Measurements from ENCODE around the gene DENND2D. TPM values are rescaled to one million over a fixed set of nuclear protein-coding genes. Genes with fewer than 3 reads are reported as not detected.

Gene DENND2D
- total and polyA plus RNA-seq, 4 experiments from 2014 or later = 125 to 284 (median 252) TPM

- Histone ChIP-seq H3K27ac (ENCODE audit: low read depth, low read length) (no peak overlapping the region), H3K4me1 (ENCODE audit: insufficient read depth, low read length) (peaks cover 13% of the 10 kb centered on the region), H3K36me3 (ENCODE audit: insufficient read depth, low read length) (peaks cover 9% of the 10 kb centered on the region), H3K27me3 (ENCODE audit: insufficient read depth, low read length) (no peaks in the 10 kb centered on the region), H3K4me3 (ENCODE audit: low read length in 2 of 2) (no peak overlapping the region), H3K9me3 (ENCODE audit: control insufficient read depth in 1 of 2, low read length in 2 of 2) (no peaks in the 10 kb centered on the region)
- POLR2A ChIA-PET (ENCODE audit: partially characterized antibody) = no interaction called here
- Mint-ChIP-seq H3K27me3 (no peaks in the 10 kb centered on the region), H3K36me3 (peaks cover 56 to 60% of the 10 kb centered on the region in 2 donors), H3K4me3 (no peak overlapping the region), H3K4me1 (peaks cover 22 to 35% (median 26%) of the 10 kb centered on the region in 4 donors), H3K9me3 (no peaks in the 10 kb centered on the region), H3K27ac (peak overlapping the region in 1 of 7 donors; percentile 46)
- CTCF ChIA-PET (ENCODE audit: partially characterized antibody) = no interaction called here
- DNase-seq = no peak
- intact Hi-C loops (cut with micrococcal nuclease) = no loop called here
Observed at GRCh38 chr1:111175349-111175748, 25.1 kb downstream of the DENND2D start.

- intact Hi-C loops (cut with micrococcal nuclease) = no loop called here
- Histone ChIP-seq H3K27me3 (ENCODE audit: insufficient read depth, low read length) (no peaks in the 10 kb centered on the region), H3K4me3 (ENCODE audit: low read length in 2 of 2) (no peak overlapping the region), H3K36me3 (ENCODE audit: insufficient read depth, low read length) (peaks cover 9% of the 10 kb centered on the region), H3K9me3 (ENCODE audit: control insufficient read depth in 1 of 2, low read length in 2 of 2) (no peaks in the 10 kb centered on the region), H3K4me1 (ENCODE audit: insufficient read depth, low read length) (peaks cover 13% of the 10 kb centered on the region), H3K27ac (ENCODE audit: low read depth, low read length) (no peak overlapping the region)
- H3K4me3 Mint-ChIP-seq = no peak overlapping the region
- no peak for DNase-seq
- peak overlapping the region in 2 of 7 donors; percentile 15 to 36 for H3K27ac Mint-ChIP-seq
- no peaks in the 10 kb centered on the region for H3K9me3 Mint-ChIP-seq
- no peaks in the 10 kb centered on the region for H3K27me3 Mint-ChIP-seq
- CTCF ChIA-PET (ENCODE audit: partially characterized antibody) = no interaction called here
- peaks cover 51 to 60% of the 10 kb centered on the region in 2 donors for H3K36me3 Mint-ChIP-seq
- H3K4me1 Mint-ChIP-seq = peaks cover 11 to 22% (median 18%) of the 10 kb centered on the region in 4 donors
- POLR2A ChIA-PET (ENCODE audit: partially characterized antibody) = interaction anchor here (0.9 to 1.2 kb wide), 4 partner anchors 13 to 25 kb away, joined by 3 to 4 read pairs (median 3); no protein-coding TSS in a partner anchor
Observed at GRCh38 chr1:111174070-111174469, 26.4 kb downstream of the DENND2D start.

GRCh38 chr1:111172463-111172862, 28.0 kb downstream of the DENND2D start:
- no peaks in the 10 kb centered on the region for H3K27me3 Mint-ChIP-seq
- H3K36me3 Mint-ChIP-seq = peaks cover 50 to 69% of the 10 kb centered on the region in 2 donors
- Histone ChIP-seq H3K27ac (ENCODE audit: low read depth, low read length) (no peak overlapping the region), H3K4me1 (ENCODE audit: insufficient read depth, low read length) (peaks cover 13% of the 10 kb centered on the region), H3K9me3 (ENCODE audit: control insufficient read depth in 1 of 2, low read length in 2 of 2) (no peaks in the 10 kb centered on the region), H3K36me3 (ENCODE audit: insufficient read depth, low read length) (peaks cover 9% of the 10 kb centered on the region), H3K27me3 (ENCODE audit: insufficient read depth, low read length) (no peaks in the 10 kb centered on the region), H3K4me3 (ENCODE audit: low read length in 2 of 2) (no peak overlapping the region)
- CTCF ChIA-PET (ENCODE audit: partially characterized antibody) = no interaction called here
- DNase-seq = no peak
- H3K27ac Mint-ChIP-seq = peak overlapping the region in 3 of 7 donors; percentile 2 to 38 (median 35)
- intact Hi-C loops (cut with micrococcal nuclease) = no loop called here
- H3K4me1 Mint-ChIP-seq = peaks cover 11 to 22% (median 18%) of the 10 kb centered on the region in 4 donors
- POLR2A ChIA-PET (ENCODE audit: partially characterized antibody) = interaction anchor here (0.7 kb wide), 1 partner anchor 26 kb away, joined by 3 read pairs; no protein-coding TSS in a partner anchor
- H3K9me3 Mint-ChIP-seq = no peaks in the 10 kb centered on the region
- H3K4me3 Mint-ChIP-seq = no peak overlapping the region

- intact Hi-C loops (cut with micrococcal nuclease) = no loop called here
- peaks cover 0 to 1% (median 0%) of the 10 kb centered on the region in 8 donors for H3K9me3 Mint-ChIP-seq
- no peaks in the 10 kb centered on the region for H3K27me3 Mint-ChIP-seq
- Histone ChIP-seq H3K9me3 (ENCODE audit: control insufficient read depth in 1 of 2, low read length in 2 of 2) (no peaks in the 10 kb centered on the region), H3K27ac (ENCODE audit: low read depth, low read length) (no peak overlapping the region), H3K4me3 (ENCODE audit: low read length in 2 of 2) (no peak overlapping the region), H3K4me1 (ENCODE audit: insufficient read depth, low read length) (no peaks in the 10 kb centered on the region), H3K36me3 (ENCODE audit: insufficient read depth, low read length) (peaks cover 20% of the 10 kb centered on the region), H3K27me3 (ENCODE audit: insufficient read depth, low read length) (no peaks in the 10 kb centered on the region)
- H3K4me3 Mint-ChIP-seq = no peak overlapping the region
- no peak for DNase-seq
- peak overlapping the region in 1 of 7 donors; percentile 70 for H3K27ac Mint-ChIP-seq
- H3K4me1 Mint-ChIP-seq = peaks cover 12 to 18% (median 15%) of the 10 kb centered on the region in 4 donors
- ChIA-PET CTCF (ENCODE audit: partially characterized antibody) (interaction anchor here (1.2 kb wide), 1 partner anchor 34 kb away, joined by 3 read pairs; no protein-coding TSS in a partner anchor), POLR2A (ENCODE audit: partially characterized antibody) (interaction anchor here (0.6 to 0.8 kb wide), 2 partner anchors 14 to 22 kb away, joined by 3 read pairs; no protein-coding TSS in a partner anchor)
- peaks cover 33 to 52% of the 10 kb centered on the region in 2 donors for H3K36me3 Mint-ChIP-seq
Observed at GRCh38 chr1:111164151-111164550, 36.3 kb downstream of the DENND2D start.

- Histone ChIP-seq H3K27ac (ENCODE audit: low read depth, low read length) (no peak overlapping the region), H3K36me3 (ENCODE audit: insufficient read depth, low read length) (peaks cover 20% of the 10 kb centered on the region), H3K9me3 (ENCODE audit: control insufficient read depth in 1 of 2, low read length in 2 of 2) (no peaks in the 10 kb centered on the region), H3K4me3 (ENCODE audit: low read length in 2 of 2) (no peak overlapping the region), H3K4me1 (ENCODE audit: insufficient read depth, low read length) (no peaks in the 10 kb centered on the region), H3K27me3 (ENCODE audit: insufficient read depth, low read length) (no peaks in the 10 kb centered on the region)
- Mint-ChIP-seq H3K27me3 (no peaks in the 10 kb centered on the region), H3K4me1 (peaks cover 10 to 19% (median 15%) of the 10 kb centered on the region in 4 donors), H3K4me3 (no peak overlapping the region), H3K27ac (peak overlapping the region in 1 of 7 donors; percentile 78), H3K36me3 (peaks cover 38 to 50% of the 10 kb centered on the region in 2 donors), H3K9me3 (peaks cover 0 to 1% (median 0%) of the 10 kb centered on the region in 8 donors)
- intact Hi-C loops (cut with micrococcal nuclease) = no loop called here
- POLR2A ChIA-PET (ENCODE audit: partially characterized antibody) = interaction anchor here (0.6 to 0.8 kb wide), 3 partner anchors 13 to 29 kb away, joined by 3 read pairs; no protein-coding TSS in a partner anchor
- CTCF ChIA-PET (ENCODE audit: partially characterized antibody) = no interaction called here
- no peak for DNase-seq
Observed at GRCh38 chr1:111163363-111163762, 37.1 kb downstream of the DENND2D start.

- Histone ChIP-seq H3K9me3 (ENCODE audit: control insufficient read depth in 1 of 2, low read length in 2 of 2) (no peaks in the 10 kb centered on the region), H3K27me3 (ENCODE audit: insufficient read depth, low read length) (no peaks in the 10 kb centered on the region), H3K4me1 (ENCODE audit: insufficient read depth, low read length) (no peaks in the 10 kb centered on the region), H3K27ac (ENCODE audit: low read depth, low read length) (no peak overlapping the region), H3K36me3 (ENCODE audit: insufficient read depth, low read length) (peaks cover 20% of the 10 kb centered on the region), H3K4me3 (ENCODE audit: low read length in 2 of 2) (no peak overlapping the region)
- Mint-ChIP-seq H3K27ac (peak overlapping the region in 3 of 7 donors; percentile 23 to 75 (median 36)), H3K4me3 (no peak overlapping the region), H3K9me3 (peaks cover 0 to 1% (median 0%) of the 10 kb centered on the region in 8 donors), H3K4me1 (peaks cover 10 to 20% (median 15%) of the 10 kb centered on the region in 4 donors), H3K27me3 (no peaks in the 10 kb centered on the region), H3K36me3 (peaks cover 33 to 43% of the 10 kb centered on the region in 2 donors)
- no peak for DNase-seq
- POLR2A ChIA-PET (ENCODE audit: partially characterized antibody) = interaction anchor here (0.7 kb wide), 1 partner anchor 30 kb away, joined by 3 read pairs; no protein-coding TSS in a partner anchor
- CTCF ChIA-PET (ENCODE audit: partially characterized antibody) = no interaction called here
- intact Hi-C loops (cut with micrococcal nuclease) = no loop called here
Observed at GRCh38 chr1:111162488-111162880, 38.0 kb downstream of the DENND2D start.

- Mint-ChIP-seq H3K9me3 (peaks cover 0 to 1% (median 0%) of the 10 kb centered on the region in 8 donors), H3K4me1 (peaks cover 10 to 20% (median 15%) of the 10 kb centered on the region in 4 donors), H3K27me3 (no peaks in the 10 kb centered on the region), H3K4me3 (no peak overlapping the region), H3K27ac (peak overlapping the region in 2 of 7 donors; percentile 23 to 43), H3K36me3 (peaks cover 33 to 45% of the 10 kb centered on the region in 2 donors)
- H3K4me1 ChIP-seq (ENCODE audit: insufficient read depth, low read length) = no peaks in the 10 kb centered on the region
- ChIA-PET POLR2A (ENCODE audit: partially characterized antibody) (no interaction called here), CTCF (ENCODE audit: partially characterized antibody) (interaction anchor here (1.0 kb wide), 1 partner anchor 9 kb away, joined by 3 read pairs; no protein-coding TSS in a partner anchor)
- no peak for DNase-seq
- H3K27me3 ChIP-seq (ENCODE audit: insufficient read depth, low read length) = no peaks in the 10 kb centered on the region
- intact Hi-C loops (cut with micrococcal nuclease) = no loop called here
- no peak overlapping the region for H3K27ac ChIP-seq (ENCODE audit: low read depth, low read length)
- H3K9me3 ChIP-seq (ENCODE audit: control insufficient read depth in 1 of 2, low read length in 2 of 2) = no peaks in the 10 kb centered on the region
- no peak overlapping the region for H3K4me3 ChIP-seq (ENCODE audit: low read length in 2 of 2)
- H3K36me3 ChIP-seq (ENCODE audit: insufficient read depth, low read length) = peaks cover 20% of the 10 kb centered on the region
Observed at GRCh38 chr1:111161843-111162487, 38.5 kb downstream of the DENND2D start.
